HL-60/S4 treated with retinoic acid at 250 ng/mL for 4 days and 3 days (cell line): ENCODE measurements around the gene MYO9A.

Experiments
- in situ Hi-C: fragments of 300-500 bp; cut with MboI; formaldehyde crosslinking; loops from 2 replicates; pipeline ENCODE4 v1.7.0; 2022; ENCODE audit warnings: low sequenced_read_pairs

The MYO9A gene

GRCh38 chr15:72118017-72118978 lies at the start of gene MYO9A, which contains the start of gene SENP8:
TSS of gene MYO9A (minus strand) at chr15:72118150. CDS start at chr15:72046563, 71,587 bp downstream.
TSS of gene SENP8 (plus strand) at chr15:72118403. CDS start at chr15:72139624, 21,221 bp downstream.
- in situ Hi-C loops = no loop called here

- in situ Hi-C loops = loop anchor here (25.0 kb wide), 1 partner anchor 405 kb away; no protein-coding TSS in a partner anchor
Observed at GRCh38 chr15:72167445-72167844, 49.5 kb upstream of the MYO9A start.

GRCh38 chr15:72166716-72167417 lies 48.9 kb upstream of the MYO9A start:
- in situ Hi-C loops = loop anchor here (25.0 kb wide), 1 partner anchor 405 kb away; no protein-coding TSS in a partner anchor

- in situ Hi-C loops = loop anchor here (25.0 kb wide), 1 partner anchor 401 kb away; no protein-coding TSS in a partner anchor
Observed at GRCh38 chr15:72163719-72164118, 45.8 kb upstream of the MYO9A start.

- in situ Hi-C loops = loop anchor here (25.0 kb wide), 1 partner anchor 400 kb away; no protein-coding TSS in a partner anchor
Observed at GRCh38 chr15:72162569-72162968, 44.6 kb upstream of the MYO9A start.

- in situ Hi-C loops = loop anchor here (25.0 kb wide), 1 partner anchor 399 kb away; no protein-coding TSS in a partner anchor
Observed at GRCh38 chr15:72161361-72162132, 43.6 kb upstream of the MYO9A start.

- in situ Hi-C loops = loop anchor here (25.0 kb wide), 1 partner anchor 398 kb away; no protein-coding TSS in a partner anchor
Observed at GRCh38 chr15:72160696-72161245, 42.8 kb upstream of the MYO9A start.

- in situ Hi-C loops = loop anchor here (25.0 kb wide), 1 partner anchor 395 kb away; no protein-coding TSS in a partner anchor
Observed at GRCh38 chr15:72156928-72157327, 39.0 kb upstream of the MYO9A start.

- in situ Hi-C loops = loop anchor here (25.0 kb wide), 1 partner anchor 394 kb away; no protein-coding TSS in a partner anchor
Observed at GRCh38 chr15:72155635-72156616, 38.0 kb upstream of the MYO9A start.

GRCh38 chr15:72155003-72155621 lies 37.2 kb upstream of the MYO9A start:
- in situ Hi-C loops = loop anchor here (25.0 kb wide), 1 partner anchor 393 kb away; no protein-coding TSS in a partner anchor

- in situ Hi-C loops = loop anchor here (25.0 kb wide), 1 partner anchor 392 kb away; no protein-coding TSS in a partner anchor
Observed at GRCh38 chr15:72154316-72154715, 36.4 kb upstream of the MYO9A start.

- in situ Hi-C loops = loop anchor here (25.0 kb wide), 1 partner anchor 391 kb away; no protein-coding TSS in a partner anchor
Observed at GRCh38 chr15:72153269-72154000, 35.5 kb upstream of the MYO9A start.

GRCh38 chr15:72147418-72147817 lies 29.5 kb upstream of the MYO9A start:
- in situ Hi-C loops = no loop called here

GRCh38 chr15:72146934-72147333 lies 29.0 kb upstream of the MYO9A start:
- in situ Hi-C loops = no loop called here

GRCh38 chr15:72146221-72146620 lies 28.3 kb upstream of the MYO9A start:
- in situ Hi-C loops = no loop called here

- in situ Hi-C loops = no loop called here
Observed at GRCh38 chr15:72141171-72142084, 23.5 kb upstream of the MYO9A start.
